MM.1S (cell line): ENCODE measurements around the gene MYOF.

Experiments
- DNase-seq: peaks from one replicate; pipeline ENCODE4 v3.0.0-alpha.2; 2015
- H2AFZ ChIP-seq: fragments of 300-600 bp; sonication (generic); 2 replicates; pipeline ENCODE4 v1.6.0; 2016; ENCODE audit warnings: antibody characterized with exemption, low read length
- H3F3A ChIP-seq: fragments of 300-600 bp; sonication (generic); 2 replicates; pipeline ENCODE4 v1.6.1; 2016; ENCODE audit warnings: mild to moderate bottlenecking, antibody characterized with exemption, low read length, moderate library complexity, mixed read lengths; ENCODE audit not compliant: insufficient read depth
- H3K27ac ChIP-seq: fragments of 300-600 bp; sonication (generic); 2 replicates; pipeline ENCODE4 v1.5.1; 2016; ENCODE audit warnings: mild to moderate bottlenecking, low read length
- H3K27me3 ChIP-seq: fragments of 300-600 bp; sonication (generic); replicated peaks from 2 replicates; pipeline ENCODE4 v1.6.0; 2016; ENCODE audit warnings: low read length; ENCODE audit not compliant: insufficient read depth
- H3K36me3 ChIP-seq: fragments of 300-600 bp; sonication (generic); replicated peaks from 2 replicates; pipeline ENCODE4 v1.6.1; 2016; ENCODE audit warnings: mild to moderate bottlenecking, low read length, mixed read lengths; ENCODE audit not compliant: insufficient read depth
- H3K4me1 ChIP-seq: fragments of 300-600 bp; sonication (generic); 2 replicates; pipeline ENCODE4 v1.6.1; 2016; ENCODE audit warnings: low read length, mixed read lengths
- H3K4me2 ChIP-seq: fragments of 300-600 bp; sonication (generic); 2 replicates; pipeline ENCODE4 v1.6.0; 2016; ENCODE audit warnings: low read depth, low read length
- H3K4me3 ChIP-seq: fragments of 300-600 bp; sonication (generic); 2 replicates; pipeline ENCODE4 v1.5.1; 2016; ENCODE audit warnings: low read length, mixed read lengths
- H3K79me2 ChIP-seq: fragments of 300-600 bp; sonication (generic); 2 replicates; pipeline ENCODE4 v1.6.1; 2016; ENCODE audit warnings: mixed run types, low read length, mixed read lengths
- H3K9ac ChIP-seq: fragments of 300-600 bp; sonication (generic); 2 replicates; pipeline ENCODE4 v1.6.1; 2016; ENCODE audit warnings: low read length, mixed read lengths
- H3K9me2 ChIP-seq: fragments of 300-600 bp; sonication (generic); replicated peaks from 2 replicates; pipeline ENCODE4 v1.6.1; 2016; ENCODE audit warnings: mild to moderate bottlenecking, low read length, mixed read lengths; ENCODE audit not compliant: insufficient read depth
- H3K9me3 ChIP-seq: fragments of 300-600 bp; sonication (generic); replicated peaks from 2 replicates; pipeline ENCODE4 v1.6.1; 2016; ENCODE audit warnings: mild to moderate bottlenecking, low read length, mixed read lengths; ENCODE audit not compliant: insufficient read depth
- H4K20me1 ChIP-seq: fragments of 300-600 bp; sonication (generic); 2 replicates; pipeline ENCODE4 v1.6.1; 2016; ENCODE audit warnings: mild to moderate bottlenecking, low read length, moderate library complexity, mixed read lengths; ENCODE audit not compliant: insufficient read depth
- CTCF ChIP-seq: fragments of 300-600 bp; sonication (generic); IDR thresholded peaks from 2 replicates; pipeline ENCODE4 v1.5.1; 2016; ENCODE audit warnings: antibody characterized with exemption, low read length, mixed read lengths
- EZH2 ChIP-seq: fragments of 300-600 bp; sonication (generic); optimal IDR thresholded peaks from 2 replicates; pipeline ENCODE3; 2017; ENCODE audit warnings: low read depth, mild to moderate bottlenecking, antibody characterized with exemption, low read length, mixed read lengths
- EZH2phosphoT487 ChIP-seq: fragments of 300-600 bp; sonication (generic); IDR thresholded peaks from 2 replicates; pipeline ENCODE4 v1.6.1; 2018; ENCODE audit warnings: antibody characterized with exemption, low read length

MYOF gene

GRCh38 chr10:93397020-93397419, 85.1 kb downstream of the MYOF start:
- no peaks in the 10 kb centered on the region for H3K9me2 ChIP-seq
- no peak overlapping the region for H3K27ac ChIP-seq
- no peaks in the 10 kb centered on the region for H3K79me2 ChIP-seq
- no peak overlapping the region for H3K9ac ChIP-seq
- no peaks in the 10 kb centered on the region for H3K4me1 ChIP-seq
- no peak overlapping the region for H3K4me2 ChIP-seq
- no peak for DNase-seq
- TF ChIP-seq EZH2phosphoT487, result no peak
- no peak for TF ChIP-seq CTCF
- TF ChIP-seq EZH2, result no peak
- no peaks in the 10 kb centered on the region for H3K27me3 ChIP-seq
- no peaks in the 10 kb centered on the region for H3K36me3 ChIP-seq
- no peak overlapping the region for H3K4me3 ChIP-seq
- no peaks in the 10 kb centered on the region for H4K20me1 ChIP-seq
- no peak overlapping the region for H2AFZ ChIP-seq
- H3F3A ChIP-seq, result no peaks in the 10 kb centered on the region
- H3K9me3 ChIP-seq, result no peaks in the 10 kb centered on the region

GRCh38 chr10:93393211-93393610, 88.9 kb downstream of the MYOF start:
- Histone ChIP-seq H2AFZ (no peak overlapping the region), H3K4me2 (no peak overlapping the region), H3K36me3 (no peaks in the 10 kb centered on the region), H3K4me3 (no peak overlapping the region), H3K27me3 (no peaks in the 10 kb centered on the region), H3K9me3 (no peaks in the 10 kb centered on the region), H3K27ac (no peak overlapping the region), H3K9me2 (no peaks in the 10 kb centered on the region), H3F3A (no peaks in the 10 kb centered on the region), H4K20me1 (no peaks in the 10 kb centered on the region), H3K4me1 (no peaks in the 10 kb centered on the region), H3K9ac (no peak overlapping the region), H3K79me2 (no peaks in the 10 kb centered on the region)
- no peak for TF ChIP-seq EZH2
- TF ChIP-seq EZH2phosphoT487, result no peak
- TF ChIP-seq CTCF, result no peak
- no peak for DNase-seq

- no peak overlapping the region for H3K4me2 ChIP-seq
- no peak overlapping the region for H2AFZ ChIP-seq
- TF ChIP-seq EZH2, result no peak
- no peak for TF ChIP-seq EZH2phosphoT487
- no peak for TF ChIP-seq CTCF
- no peak overlapping the region for H3K27ac ChIP-seq
- no peaks in the 10 kb centered on the region for H3K36me3 ChIP-seq
- no peaks in the 10 kb centered on the region for H3K27me3 ChIP-seq
- no peaks in the 10 kb centered on the region for H3K9me3 ChIP-seq
- H4K20me1 ChIP-seq, result no peaks in the 10 kb centered on the region
- H3K4me3 ChIP-seq, result no peak overlapping the region
- no peak for DNase-seq
- H3K9me2 ChIP-seq, result no peaks in the 10 kb centered on the region
- no peak overlapping the region for H3K9ac ChIP-seq
- no peaks in the 10 kb centered on the region for H3F3A ChIP-seq
- H3K4me1 ChIP-seq, result no peaks in the 10 kb centered on the region; the same call in 1 of the 2 replicates
- no peaks in the 10 kb centered on the region for H3K79me2 ChIP-seq
Measured at GRCh38 chr10:93392121-93392520, 90.0 kb downstream of the MYOF start.
